Activated CD8-positive, alpha-beta memory T cell treated with anti-CD3 and anti-CD28 coated beads, Interleukin-2, amount 10 ng/mL, durations not matched to agents 7 days and 5 days (primary cell): ENCODE measurements around the gene IL4I1. TPM values are rescaled to one million over a fixed set of nuclear protein-coding genes. Genes with fewer than 3 reads are reported as not detected.

Experiments used
- ATAC-seq: fragments of 150-1000 bp; cut with Tn5 transposase; one replicate; pipeline ENCODE4 v1.10.0; 2021; ENCODE audit warnings: moderate library complexity
- CTCF ChIA-PET: fragments of 350-600 bp; sonication (Branson Sonifier 250); formaldehyde crosslinking; loops from one replicate; lab custom pipeline; 2021; ENCODE audit warnings: antibody characterized with exemption; lab: Charles Lee
- DNase-seq: peaks from one replicate; pipeline ENCODE4 v3.0.0-alpha.2; 2020
- H3K27ac Mint-ChIP-seq: one replicate; pipeline ENCODE4 v1.8.0; 2021; ENCODE audit warnings: mild to moderate bottlenecking, mixed read lengths
- H3K27me3 Mint-ChIP-seq: one replicate; pipeline ENCODE4 v1.8.0; 2021; ENCODE audit warnings: mixed read lengths
- H3K36me3 Mint-ChIP-seq: one replicate; pipeline ENCODE4 v1.8.0; 2021; ENCODE audit warnings: mild to moderate bottlenecking, mixed read lengths
- H3K4me1 Mint-ChIP-seq: one replicate; pipeline ENCODE4 v1.8.0; 2021; ENCODE audit warnings: mixed read lengths
- H3K4me3 Mint-ChIP-seq: one replicate; pipeline ENCODE4 v1.8.0; 2021; ENCODE audit warnings: mild to moderate bottlenecking, moderate library complexity, mixed read lengths
- H3K9me3 Mint-ChIP-seq: one replicate; pipeline ENCODE4 v1.8.0; 2022; ENCODE audit warnings: low read depth, mixed read lengths
- total RNA-seq, 2 experiments: library from RNA; stranded (reverse); gene quantifications; one replicate each; pipeline ENCODE4 v1.2.3, GENCODE V29; 2021

Gene IL4I1
- total RNA-seq, 2 experiments from 2014 or later = 1.7 to 12.3 TPM

- CTCF ChIA-PET = interaction anchor here (0.9 to 3.4 kb wide), 7 partner anchors 10 to 285 kb away, joined by 3 to 14 read pairs (median 4); partner anchors contain the start of gene FUZ
- Mint-ChIP-seq H3K9me3 (peaks cover 2% of the 10 kb centered on the region), H3K4me1 (peaks cover 42% of the 10 kb centered on the region), H3K4me3 (peak within 1 kb of the TSS; percentile 85), H3K27me3 (peaks cover 21% of the 10 kb centered on the region), H3K36me3 (peaks cover 1% of the 10 kb centered on the region), H3K27ac (peak within 1 kb of the TSS; percentile 96)
- peak; percentile 92 for DNase-seq
- ATAC-seq = peak; percentile 89
Observed at GRCh38 chr19:49850487-49851342, 46.0 kb downstream of the IL4I1 start, which contains the start of gene PTOV1. Gene PTOV1, plus strand, starts transcription at chr19:49851159.

GRCh38 chr19:49850221-49850486, 46.5 kb downstream of the IL4I1 start:
- H3K4me1 Mint-ChIP-seq = peaks cover 42% of the 10 kb centered on the region
- peak overlapping the region; percentile 85 for H3K4me3 Mint-ChIP-seq
- ATAC-seq = no peak
- CTCF ChIA-PET = interaction anchor here (0.6 to 3.4 kb wide), 7 partner anchors 10 to 789 kb away, joined by 3 to 14 read pairs (median 4); partner anchors contain the start of gene FUZ
- peaks cover 1% of the 10 kb centered on the region for H3K36me3 Mint-ChIP-seq
- H3K9me3 Mint-ChIP-seq = peaks cover 2% of the 10 kb centered on the region
- H3K27me3 Mint-ChIP-seq = peaks cover 21% of the 10 kb centered on the region
- H3K27ac Mint-ChIP-seq = peak overlapping the region; percentile 61
- DNase-seq = no peak

- peaks cover 1% of the 10 kb centered on the region for H3K36me3 Mint-ChIP-seq
- H3K27ac Mint-ChIP-seq = peak overlapping the region; percentile 61
- H3K4me3 Mint-ChIP-seq = peak overlapping the region; percentile 85
- peaks cover 2% of the 10 kb centered on the region for H3K9me3 Mint-ChIP-seq
- DNase-seq (no peak), ATAC-seq (no peak)
- CTCF ChIA-PET = interaction anchor here (0.6 to 3.4 kb wide), 5 partner anchors 11 to 789 kb away, joined by 3 to 14 read pairs (median 4); partner anchors contain the start of gene FUZ
- H3K4me1 Mint-ChIP-seq = peaks cover 42% of the 10 kb centered on the region
- peaks cover 21% of the 10 kb centered on the region for H3K27me3 Mint-ChIP-seq
Observed at GRCh38 chr19:49849433-49850220, 47.1 kb downstream of the IL4I1 start.

GRCh38 chr19:49848938-49849337, 47.7 kb downstream of the IL4I1 start:
- CTCF ChIA-PET = interaction anchor here (0.7 to 3.4 kb wide), 5 partner anchors 21 to 132 kb away, joined by 4 to 14 read pairs (median 6); partner anchors contain the start of genes FUZ and MED25
- DNase-seq = no peak
- Mint-ChIP-seq H3K36me3 (peaks cover 1% of the 10 kb centered on the region), H3K27me3 (peaks cover 21% of the 10 kb centered on the region), H3K4me1 (peaks cover 42% of the 10 kb centered on the region), H3K4me3 (peak overlapping the region; percentile 43), H3K9me3 (peaks cover 2% of the 10 kb centered on the region), H3K27ac (peak overlapping the region; percentile 70)
- ATAC-seq = no peak

GRCh38 chr19:49847731-49848696, 48.7 kb downstream of the IL4I1 start:
- CTCF ChIA-PET = interaction anchor here (0.7 to 3.4 kb wide), 6 partner anchors 21 to 167 kb away, joined by 4 to 14 read pairs (median 5); partner anchors contain the start of genes FUZ and MED25
- DNase-seq (no peak), ATAC-seq (peak; percentile 24)
- Mint-ChIP-seq H3K27ac (peak overlapping the region; percentile 38), H3K4me3 (no peak overlapping the region), H3K36me3 (peaks cover 1% of the 10 kb centered on the region), H3K27me3 (peaks cover 21% of the 10 kb centered on the region), H3K4me1 (peaks cover 39% of the 10 kb centered on the region), H3K9me3 (peaks cover 2% of the 10 kb centered on the region)

GRCh38 chr19:49846408-49846807, 50.3 kb downstream of the IL4I1 start:
- CTCF ChIA-PET = no interaction called here
- Mint-ChIP-seq H3K27ac (no peak overlapping the region), H3K4me1 (peaks cover 28% of the 10 kb centered on the region), H3K36me3 (peaks cover 1% of the 10 kb centered on the region), H3K27me3 (peaks cover 13% of the 10 kb centered on the region), H3K4me3 (no peak overlapping the region), H3K9me3 (peaks cover 2% of the 10 kb centered on the region)
- ATAC-seq = no peak
- DNase-seq = no peak

GRCh38 chr19:49845414-49845813, 51.3 kb downstream of the IL4I1 start:
- no peak for ATAC-seq
- CTCF ChIA-PET = no interaction called here

GRCh38 chr19:49844138-49845095, 52.3 kb downstream of the IL4I1 start:
- DNase-seq (no peak), ATAC-seq (no peak)
- Mint-ChIP-seq H3K36me3 (peaks cover 4% of the 10 kb centered on the region), H3K4me3 (no peak overlapping the region), H3K27ac (no peak overlapping the region), H3K4me1 (peaks cover 20% of the 10 kb centered on the region), H3K9me3 (peaks cover 2% of the 10 kb centered on the region), H3K27me3 (peaks cover 13% of the 10 kb centered on the region)
- CTCF ChIA-PET = no interaction called here

More at GRCh38 chr19:49845414-49845813, 51.3 kb downstream of the IL4I1 start:
- H3K27me3 Mint-ChIP-seq = peaks cover 13% of the 10 kb centered on the region
- peaks cover 3% of the 10 kb centered on the region for H3K36me3 Mint-ChIP-seq
- H3K4me3 Mint-ChIP-seq = no peak overlapping the region
- H3K9me3 Mint-ChIP-seq = peaks cover 2% of the 10 kb centered on the region
- DNase-seq = no peak
- H3K27ac Mint-ChIP-seq = no peak overlapping the region
- H3K4me1 Mint-ChIP-seq = peaks cover 28% of the 10 kb centered on the region

GRCh38 chr19:49843265-49843664, 53.4 kb downstream of the IL4I1 start:
- peaks cover 13% of the 10 kb centered on the region for H3K36me3 Mint-ChIP-seq
- DNase-seq = no peak
- CTCF ChIA-PET = no interaction called here
- peaks cover 9% of the 10 kb centered on the region for H3K4me1 Mint-ChIP-seq
- no peaks in the 10 kb centered on the region for H3K9me3 Mint-ChIP-seq
- H3K4me3 Mint-ChIP-seq = no peak overlapping the region
- peaks cover 13% of the 10 kb centered on the region for H3K27me3 Mint-ChIP-seq
- no peak for ATAC-seq
- no peak overlapping the region for H3K27ac Mint-ChIP-seq

GRCh38 chr19:49840736-49841249, 55.9 kb downstream of the IL4I1 start:
- ATAC-seq = no peak
- CTCF ChIA-PET = no interaction called here
- H3K4me1 Mint-ChIP-seq = no peaks in the 10 kb centered on the region
- no peaks in the 10 kb centered on the region for H3K27me3 Mint-ChIP-seq
- H3K4me3 Mint-ChIP-seq = no peak overlapping the region
- no peak for DNase-seq
- no peaks in the 10 kb centered on the region for H3K9me3 Mint-ChIP-seq
- H3K36me3 Mint-ChIP-seq = peaks cover 21% of the 10 kb centered on the region
- H3K27ac Mint-ChIP-seq = no peak overlapping the region

GRCh38 chr19:49840321-49840720, 56.4 kb downstream of the IL4I1 start:
- H3K27ac Mint-ChIP-seq = no peak overlapping the region
- H3K27me3 Mint-ChIP-seq = no peaks in the 10 kb centered on the region
- CTCF ChIA-PET = no interaction called here
- no peak overlapping the region for H3K4me3 Mint-ChIP-seq
- no peak for DNase-seq
- H3K36me3 Mint-ChIP-seq = peaks cover 21% of the 10 kb centered on the region
- ATAC-seq = no peak
- no peaks in the 10 kb centered on the region for H3K9me3 Mint-ChIP-seq
- no peaks in the 10 kb centered on the region for H3K4me1 Mint-ChIP-seq
